ENCODE data around the gene USO1.
"Not testable (repeated sequence)": the region's sequence is repeated elsewhere in the genome, so short reads cannot be mapped to it uniquely, and the experiment has no call there.

Gene USO1

GRCh38 chr4:75715105-75715799 is 9.1 kb upstream of the USO1 start:
- no peak for DNase-seq

DNA sequence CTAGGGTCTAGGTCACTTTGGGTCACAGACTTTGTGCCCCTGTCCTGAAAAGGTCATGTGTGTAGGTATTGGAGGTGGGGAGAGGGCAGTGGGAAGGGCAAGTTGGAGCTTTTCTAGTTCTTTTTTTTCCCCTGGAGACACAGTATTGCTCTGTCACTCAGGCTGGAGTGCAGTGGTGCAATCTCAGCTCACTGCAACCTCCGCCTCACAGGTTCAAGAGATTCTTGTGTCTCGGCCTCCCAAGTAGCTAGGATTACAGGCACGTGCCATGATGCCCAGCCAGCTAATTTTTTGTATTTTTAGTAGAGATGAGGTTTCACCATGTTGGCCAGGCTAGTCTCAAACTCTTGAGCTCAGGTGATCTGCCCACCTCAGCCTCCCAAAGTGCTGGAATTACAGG is 8.3 kb upstream of the USO1 start:
- not testable (repeated sequence) for DNase-seq

- no peak for DNase-seq
These were observed 7.0 kb upstream of the USO1 start for GRCh38 chr4:75717408-75717807.

DNA sequence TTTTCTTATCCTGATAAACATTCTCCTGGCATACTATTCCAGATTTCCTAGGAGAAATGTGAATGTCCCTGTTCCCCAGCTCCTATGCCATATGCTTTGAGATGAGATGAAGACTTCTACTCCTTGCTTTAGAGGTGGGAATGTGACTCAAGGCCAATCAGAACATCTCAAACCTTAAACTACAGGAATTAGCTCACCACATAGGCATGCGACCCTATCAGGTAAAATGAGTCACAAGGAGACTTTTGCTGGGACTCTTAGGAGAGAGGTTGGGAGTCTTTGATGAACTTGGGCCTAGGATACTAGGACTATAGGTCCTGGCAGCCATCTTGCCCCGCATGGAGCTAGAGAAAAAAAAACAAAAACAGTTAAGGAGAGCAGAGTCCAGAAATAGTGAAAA is 5.8 kb upstream of the USO1 start:
- DNase-seq, result no peak

GRCh38 chr4:75722417-75722816 is 2.0 kb upstream of the USO1 start:
- no peak for DNase-seq

GRCh38 chr4:75723163-75724065 is 963 bp upstream of the USO1 start:
- DNase-seq, result no peak

DNA sequence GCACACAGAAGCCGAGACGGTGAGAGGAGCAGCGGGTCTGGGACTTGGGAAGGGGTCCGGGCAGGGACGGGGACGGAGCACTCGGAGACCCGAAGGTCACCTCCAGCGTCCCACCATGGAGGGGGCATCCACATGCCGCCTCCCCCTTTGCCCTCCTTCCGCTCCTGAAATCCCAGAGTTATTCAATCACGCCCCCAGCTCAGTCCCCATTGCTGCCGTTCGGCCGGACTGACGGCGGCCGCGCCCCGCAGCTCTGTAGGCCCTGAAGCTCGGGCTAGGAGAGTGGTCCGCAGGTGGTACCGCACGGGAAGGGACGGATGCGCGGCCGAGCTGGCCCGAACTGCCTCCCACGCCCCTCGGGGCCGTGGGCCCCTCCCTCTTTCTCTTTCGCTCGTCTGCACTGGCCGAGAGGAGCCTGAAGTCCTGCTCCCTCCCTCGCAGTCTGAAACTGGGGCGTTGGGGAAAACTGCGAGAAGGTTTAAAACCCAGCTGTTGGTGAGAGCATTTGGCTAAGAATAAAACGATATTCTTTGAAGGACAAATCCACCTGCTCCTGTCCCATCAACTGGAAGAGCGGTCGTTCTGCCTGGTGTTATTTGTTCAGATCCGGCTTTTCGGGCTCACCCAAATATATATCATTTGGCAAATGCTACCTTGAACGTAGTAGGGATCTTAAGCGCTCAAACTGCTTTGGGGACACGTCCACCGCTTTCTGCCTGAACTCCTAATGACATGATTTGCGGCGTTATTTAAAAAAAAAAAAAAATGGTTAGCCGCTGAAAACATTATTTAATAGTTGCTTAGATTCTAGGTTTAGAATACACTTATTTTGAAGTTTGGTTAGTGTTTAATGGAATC is 719 bp downstream of the USO1 start:
- no peak for DNase-seq

DNA sequence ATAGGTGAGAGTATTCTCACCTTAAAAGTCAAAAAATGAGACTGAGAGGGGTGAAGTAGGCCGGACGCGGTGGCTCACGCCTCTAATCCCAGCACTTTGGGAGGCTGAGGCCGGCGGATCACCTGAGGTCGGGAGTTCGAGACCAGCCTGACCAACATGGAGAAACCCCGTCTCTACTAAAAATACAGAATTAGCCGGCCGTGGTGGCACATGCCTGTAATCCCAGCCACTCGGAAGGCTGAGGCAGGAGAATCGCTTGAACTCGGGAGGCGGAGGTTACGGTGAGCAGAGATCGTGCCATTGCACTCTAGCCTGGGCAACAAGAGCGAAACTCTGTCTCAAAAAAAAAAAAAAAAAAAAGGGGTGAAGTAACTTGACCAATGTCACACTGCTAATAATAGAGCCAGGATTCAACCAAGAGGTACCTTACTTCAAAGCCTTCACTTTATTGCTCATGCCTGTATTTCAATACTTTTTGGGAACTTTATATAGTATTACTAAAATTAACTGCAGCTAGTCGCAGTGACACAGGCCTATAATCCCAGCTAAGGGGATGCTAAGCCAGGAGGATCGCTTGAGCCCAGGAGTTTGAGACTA is 1.7 kb downstream of the USO1 start:
- DNase-seq, result not testable (repeated sequence)

- no peak for DNase-seq
These were observed 2.2 kb downstream of the USO1 start for GRCh38 chr4:75726577-75726976.

GRCh38 chr4:75727073-75727472 is 2.7 kb downstream of the USO1 start:
- DNase-seq, result no peak

- no peak for DNase-seq
These were observed 5.5 kb downstream of the USO1 start for GRCh38 chr4:75729836-75730235.

- DNase-seq, result no peak
These were observed 9.0 kb downstream of the USO1 start for GRCh38 chr4:75733369-75733768.

- no peak for DNase-seq
These were observed 11.1 kb downstream of the USO1 start for GRCh38 chr4:75735525-75735924.

DNA sequence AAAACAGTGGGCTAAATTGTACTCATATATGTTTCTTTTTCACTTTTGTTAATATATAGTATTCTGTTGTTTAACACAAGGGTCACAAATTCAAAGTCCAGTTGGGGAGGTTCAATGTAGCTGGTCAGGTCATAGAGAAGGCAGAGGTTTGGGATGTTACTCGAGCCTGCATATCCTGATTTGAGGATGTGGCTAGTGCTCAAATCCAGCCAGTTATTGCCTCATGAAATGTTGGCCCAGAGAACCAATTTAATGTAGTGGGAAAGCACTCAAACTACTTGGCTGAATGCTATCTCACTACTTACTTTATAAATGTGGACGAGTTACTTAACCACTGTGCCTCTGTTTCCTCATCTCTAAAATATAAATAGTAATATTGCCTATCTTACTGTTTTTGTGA is 12.5 kb downstream of the USO1 start:
- no peak for DNase-seq

GRCh38 chr4:75737398-75737797 is 13.0 kb downstream of the USO1 start:
- DNase-seq, result no peak

- DNase-seq, result no peak
These were observed 16.6 kb downstream of the USO1 start for GRCh38 chr4:75741027-75741426.

DNA sequence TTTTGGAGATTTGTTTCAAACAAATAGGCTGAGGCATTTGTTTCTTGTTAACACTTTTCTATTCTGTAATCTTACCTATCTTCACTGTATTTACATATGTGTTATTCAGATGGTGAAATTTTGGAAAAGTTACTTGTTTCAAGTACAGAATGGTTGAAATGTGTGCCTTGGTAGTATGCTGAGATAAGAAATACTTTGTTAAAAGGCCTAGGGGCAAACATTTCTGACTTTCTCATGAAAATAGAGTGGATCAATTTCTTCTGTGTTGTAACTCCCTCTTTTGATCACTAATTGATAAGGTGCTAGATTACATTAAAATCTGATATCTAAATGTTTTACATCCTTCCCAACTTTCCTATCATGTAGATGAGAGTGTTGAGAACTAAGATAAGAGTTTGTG is 18.1 kb downstream of the USO1 start:
- DNase-seq, result no peak

DNA sequence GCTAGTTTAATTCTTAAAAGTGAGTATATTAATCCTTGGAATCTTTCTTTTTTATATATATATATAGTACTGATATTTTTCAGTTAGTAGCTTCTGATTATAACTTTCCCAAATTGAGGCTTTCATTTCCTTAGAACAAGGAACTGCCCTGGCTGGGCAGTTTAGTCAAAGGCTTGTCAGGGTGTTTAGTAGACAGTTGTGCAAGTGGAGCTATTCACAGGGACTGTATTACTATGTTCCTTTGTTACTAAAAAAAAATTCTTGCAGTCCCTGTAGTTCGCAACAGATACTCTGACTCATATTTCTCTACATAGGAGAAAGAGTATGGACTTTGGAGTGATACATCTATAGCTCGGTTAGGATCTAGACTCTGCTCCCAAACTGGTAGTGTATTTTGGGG is 20.8 kb downstream of the USO1 start:
- DNase-seq, result no peak

DNA sequence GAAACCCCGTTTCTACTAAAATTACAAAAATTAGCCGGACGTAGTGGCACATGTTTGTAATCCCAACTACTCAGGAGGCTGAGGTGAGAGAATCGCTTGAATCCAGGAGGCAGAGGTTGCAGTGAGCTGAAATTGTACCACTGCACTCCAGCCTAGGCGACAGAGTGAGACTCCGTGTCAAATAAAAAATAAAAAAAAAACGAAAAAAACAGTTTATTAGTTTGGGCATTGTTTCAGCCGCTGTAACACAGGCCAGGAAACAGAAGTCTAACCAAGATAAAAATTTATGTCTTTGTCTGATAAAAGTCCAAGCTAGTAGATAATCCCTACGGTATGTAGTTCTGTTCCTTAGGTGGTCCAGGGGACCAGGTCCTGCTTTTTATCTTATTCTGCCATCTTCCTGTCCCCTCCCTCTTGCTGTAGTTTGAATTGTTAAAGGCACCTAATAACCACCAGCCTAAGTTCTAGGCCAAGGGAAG is 21.4 kb downstream of the USO1 start:
- DNase-seq, result no peak

- DNase-seq, result no peak
These were observed 28.3 kb downstream of the USO1 start for GRCh38 chr4:75752637-75753036.

- no peak for DNase-seq
These were observed 44.7 kb downstream of the USO1 start for GRCh38 chr4:75769036-75769435.

DNA sequence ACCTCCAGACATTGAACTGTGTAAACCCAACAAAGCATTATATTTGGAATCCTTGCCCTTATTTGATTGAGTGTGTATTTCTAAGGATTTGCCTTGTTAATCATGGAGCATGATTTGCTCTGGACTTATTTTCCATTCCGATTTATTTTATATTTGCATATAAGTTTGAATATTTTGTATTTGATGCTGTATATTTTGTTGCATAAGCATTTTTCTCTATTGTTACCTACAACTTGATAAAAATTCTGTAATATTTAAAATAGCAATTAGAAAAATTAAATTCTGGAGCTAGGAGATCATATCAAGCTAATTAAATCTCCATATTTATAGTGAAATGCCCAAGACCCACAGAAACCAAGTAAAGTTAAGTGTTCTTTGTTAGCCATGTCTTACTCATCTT is 47.2 kb downstream of the USO1 start:
- DNase-seq, result no peak

DNA sequence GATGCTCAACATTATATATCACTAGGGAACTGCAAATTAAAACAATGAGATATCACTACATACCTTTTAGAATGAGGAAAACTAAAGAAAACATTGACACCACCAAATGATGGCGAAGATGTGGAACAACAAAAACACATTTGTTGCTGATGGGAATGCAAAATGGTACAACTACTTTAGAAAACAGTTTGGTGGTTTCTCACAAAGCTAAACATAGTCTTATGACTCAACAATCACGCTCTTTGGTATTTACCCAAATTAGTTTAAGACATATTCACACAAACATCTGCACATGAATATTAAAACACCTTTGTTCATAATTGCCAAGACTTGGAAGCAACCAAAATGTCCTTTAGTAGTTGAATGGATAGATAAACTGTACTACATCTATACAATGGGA is 53.2 kb downstream of the USO1 start:
- no peak for DNase-seq
